Measurements from ENCODE around the gene LINGO3.

DNA sequence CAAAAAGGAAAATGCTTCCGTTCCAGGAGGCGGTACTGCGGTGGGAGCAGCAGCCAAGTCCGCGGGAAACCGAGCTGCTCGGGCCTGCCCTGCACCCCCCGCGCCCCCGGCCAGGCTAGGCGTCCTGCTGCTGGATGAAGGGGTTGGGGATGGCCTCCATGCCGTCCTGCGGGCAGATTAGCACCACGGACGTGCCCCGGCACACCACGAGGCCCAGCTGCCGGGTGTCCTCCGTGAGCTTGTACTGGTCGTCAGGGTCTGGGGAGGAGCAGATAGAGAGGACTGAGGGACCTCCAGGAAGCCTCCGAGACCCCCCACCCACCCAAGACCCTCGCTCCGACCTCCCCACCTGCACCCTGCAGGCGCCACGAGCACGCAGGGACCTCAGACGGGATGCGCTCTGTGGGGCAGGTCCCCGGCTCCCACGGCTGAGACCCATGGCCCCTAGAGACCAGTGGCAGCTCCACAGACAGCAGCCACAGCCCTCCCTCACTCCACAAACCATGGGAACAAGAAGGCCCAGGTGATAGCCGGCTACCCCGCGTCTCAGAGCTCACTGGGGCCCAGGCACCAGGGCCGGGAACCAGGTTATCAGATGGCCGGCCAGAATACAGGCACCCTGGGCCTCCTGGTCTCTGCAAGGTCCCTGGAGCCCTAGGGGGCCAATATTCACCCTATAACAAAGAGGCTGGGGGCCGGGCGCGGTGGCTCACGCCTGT lies 13.8 kb upstream of the LINGO3 start:
- TF ChIP-seq, protein P1, sequence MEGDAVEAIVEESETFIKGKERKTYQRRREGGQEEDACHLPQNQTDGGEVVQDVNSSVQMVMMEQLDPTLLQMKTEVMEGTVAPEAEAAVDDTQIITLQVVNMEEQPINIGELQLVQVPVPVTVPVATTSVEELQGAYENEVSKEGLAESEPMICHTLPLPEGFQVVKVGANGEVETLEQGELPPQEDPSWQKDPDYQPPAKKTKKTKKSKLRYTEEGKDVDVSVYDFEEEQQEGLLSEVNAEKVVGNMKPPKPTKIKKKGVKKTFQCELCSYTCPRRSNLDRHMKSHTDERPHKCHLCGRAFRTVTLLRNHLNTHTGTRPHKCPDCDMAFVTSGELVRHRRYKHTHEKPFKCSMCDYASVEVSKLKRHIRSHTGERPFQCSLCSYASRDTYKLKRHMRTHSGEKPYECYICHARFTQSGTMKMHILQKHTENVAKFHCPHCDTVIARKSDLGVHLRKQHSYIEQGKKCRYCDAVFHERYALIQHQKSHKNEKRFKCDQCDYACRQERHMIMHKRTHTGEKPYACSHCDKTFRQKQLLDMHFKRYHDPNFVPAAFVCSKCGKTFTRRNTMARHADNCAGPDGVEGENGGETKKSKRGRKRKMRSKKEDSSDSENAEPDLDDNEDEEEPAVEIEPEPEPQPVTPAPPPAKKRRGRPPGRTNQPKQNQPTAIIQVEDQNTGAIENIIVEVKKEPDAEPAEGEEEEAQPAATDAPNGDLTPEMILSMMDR (conservative IDR thresholded peaks at IDR 0.05 in 1 of 2, IDR thresholded peaks at IDR 0.05 in 1 of 2; ENCODE audit: extremely low read depth in 1 of 2, insufficient read depth in 1 of 2, low read depth in 1 of 2, low read length in 2 of 2) = no peak
- TF ChIP-seq EZH2 (IDR thresholded peaks at IDR 0.05; ENCODE audit: borderline replicate concordance, low read length) = no peak
